ENCODE measurements around the gene IFT122.
A peak's percentile ranks its signal among the peaks of the same experiment; 100 is the strongest.

The IFT122 gene

GRCh38 chr3:129535075-129535474 lies 95.1 kb downstream of the IFT122 start:
- Histone ChIP-seq H3K9me3 (ENCODE audit: insufficient read depth, low read length) (peaks cover 22% of the 10 kb centered on the region), H3K4me1 (ENCODE audit: insufficient read depth, insufficient read length) (peaks cover 20% of the 10 kb centered on the region), H3K4me3 (ENCODE audit: insufficient read length, low read depth) (no peak overlapping the region), H3K27me3 (ENCODE audit: insufficient read depth, insufficient read length) (no peaks in the 10 kb centered on the region), H3K36me3 (ENCODE audit: insufficient read depth, insufficient read length, low read length) (no peaks in the 10 kb centered on the region), H3K9ac (ENCODE audit: insufficient read length, low read depth) (no peak overlapping the region)
- TF ChIP-seq ZNF274 (IDR thresholded peaks at IDR 0.05; ENCODE audit: low read depth, low read length) (no peak), YY1 (IDR thresholded peaks at IDR 0.05; ENCODE audit: insufficient read depth, insufficient read length) (no peak), SUZ12 (IDR thresholded peaks at IDR 0.05; ENCODE audit: extremely low read depth, insufficient read depth, insufficient read length) (no peak)
- no peak for DNase-seq (ENCODE audit: low read depth, low spot score)

DNA sequence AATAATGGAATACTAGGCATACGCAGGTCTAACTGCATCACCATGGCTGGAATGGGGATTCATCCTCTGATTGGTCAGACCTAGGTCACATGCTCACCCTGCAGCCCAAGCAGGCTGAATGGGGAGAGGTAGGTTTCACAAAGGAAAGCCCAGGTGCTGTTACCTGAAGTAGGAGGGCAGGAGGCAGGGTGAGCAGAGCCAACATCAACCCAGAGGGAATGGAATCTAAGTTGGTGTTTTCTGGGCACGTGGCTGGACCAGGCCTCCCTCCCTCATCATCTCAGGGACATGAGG lies 96.3 kb downstream of the IFT122 start:
- peaks cover 10% of the 10 kb centered on the region for H3K4me1 ChIP-seq (ENCODE audit: insufficient read depth, insufficient read length)
- no peaks in the 10 kb centered on the region for H3K27me3 ChIP-seq (ENCODE audit: insufficient read depth, insufficient read length)
- no peak overlapping the region for H3K4me3 ChIP-seq (ENCODE audit: insufficient read length, low read depth)
- H3K36me3 ChIP-seq (ENCODE audit: insufficient read depth, insufficient read length, low read length), result no peaks in the 10 kb centered on the region
- peaks cover 22% of the 10 kb centered on the region for H3K9me3 ChIP-seq (ENCODE audit: insufficient read depth, low read length)
- no peak overlapping the region for H3K9ac ChIP-seq (ENCODE audit: insufficient read length, low read depth)
- no peak for DNase-seq (ENCODE audit: low read depth, low spot score)
- TF ChIP-seq ZNF274 (IDR thresholded peaks at IDR 0.05; ENCODE audit: low read depth, low read length), result no peak
- no peak for TF ChIP-seq YY1 (IDR thresholded peaks at IDR 0.05; ENCODE audit: insufficient read depth, insufficient read length)
- no peak for TF ChIP-seq SUZ12 (IDR thresholded peaks at IDR 0.05; ENCODE audit: extremely low read depth, insufficient read depth, insufficient read length)

GRCh38 chr3:129536804-129537203 lies 96.8 kb downstream of the IFT122 start:
- TF ChIP-seq YY1 (IDR thresholded peaks at IDR 0.05; ENCODE audit: insufficient read depth, insufficient read length), result no peak
- Histone ChIP-seq H3K9ac (ENCODE audit: insufficient read length, low read depth) (no peak overlapping the region), H3K4me3 (ENCODE audit: insufficient read length, low read depth) (no peak overlapping the region), H3K4me1 (ENCODE audit: insufficient read depth, insufficient read length) (peaks cover 8% of the 10 kb centered on the region), H3K36me3 (ENCODE audit: insufficient read depth, insufficient read length, low read length) (no peaks in the 10 kb centered on the region), H3K27me3 (ENCODE audit: insufficient read depth, insufficient read length) (no peaks in the 10 kb centered on the region), H3K9me3 (ENCODE audit: insufficient read depth, low read length) (peaks cover 22% of the 10 kb centered on the region)
- DNase-seq (ENCODE audit: low read depth, low spot score), result no peak

DNA sequence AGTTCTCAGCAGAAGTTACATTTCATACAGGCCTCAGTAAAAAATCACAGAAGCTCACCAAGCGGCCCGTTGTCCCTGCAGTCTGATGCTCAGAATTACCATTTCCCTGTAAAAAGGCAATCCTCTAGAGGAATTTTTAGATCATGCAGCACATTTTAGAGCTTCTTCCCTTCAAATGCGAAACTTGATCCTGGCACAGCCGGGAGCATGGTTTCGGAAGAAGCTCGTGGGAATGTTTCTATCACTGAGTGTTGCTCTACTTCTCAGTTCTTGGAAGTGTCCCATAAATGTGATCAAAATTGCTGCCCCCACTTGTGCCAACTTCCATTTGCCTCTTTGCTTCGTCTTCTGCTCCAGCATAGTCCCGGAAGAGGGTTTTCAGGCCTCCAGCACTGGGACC lies 99.2 kb downstream of the IFT122 start:
- Histone ChIP-seq H3K4me1 (ENCODE audit: insufficient read depth, insufficient read length) (peaks cover 15% of the 10 kb centered on the region), H3K27me3 (ENCODE audit: insufficient read depth, insufficient read length) (no peaks in the 10 kb centered on the region), H3K4me3 (ENCODE audit: insufficient read length, low read depth) (no peak overlapping the region), H3K9me3 (ENCODE audit: insufficient read depth, low read length) (peaks cover 22% of the 10 kb centered on the region), H3K9ac (ENCODE audit: insufficient read length, low read depth) (peak overlapping the region; percentile 23), H3K36me3 (ENCODE audit: insufficient read depth, insufficient read length, low read length) (no peaks in the 10 kb centered on the region)
- no peak for TF ChIP-seq SUZ12 (IDR thresholded peaks at IDR 0.05; ENCODE audit: extremely low read depth, insufficient read depth, insufficient read length)
- TF ChIP-seq YY1 (IDR thresholded peaks at IDR 0.05; ENCODE audit: insufficient read depth, insufficient read length), result no peak
- no peak for TF ChIP-seq ZNF274 (IDR thresholded peaks at IDR 0.05; ENCODE audit: low read depth, low read length)
- DNase-seq (ENCODE audit: low read depth, low spot score), result no peak

DNA sequence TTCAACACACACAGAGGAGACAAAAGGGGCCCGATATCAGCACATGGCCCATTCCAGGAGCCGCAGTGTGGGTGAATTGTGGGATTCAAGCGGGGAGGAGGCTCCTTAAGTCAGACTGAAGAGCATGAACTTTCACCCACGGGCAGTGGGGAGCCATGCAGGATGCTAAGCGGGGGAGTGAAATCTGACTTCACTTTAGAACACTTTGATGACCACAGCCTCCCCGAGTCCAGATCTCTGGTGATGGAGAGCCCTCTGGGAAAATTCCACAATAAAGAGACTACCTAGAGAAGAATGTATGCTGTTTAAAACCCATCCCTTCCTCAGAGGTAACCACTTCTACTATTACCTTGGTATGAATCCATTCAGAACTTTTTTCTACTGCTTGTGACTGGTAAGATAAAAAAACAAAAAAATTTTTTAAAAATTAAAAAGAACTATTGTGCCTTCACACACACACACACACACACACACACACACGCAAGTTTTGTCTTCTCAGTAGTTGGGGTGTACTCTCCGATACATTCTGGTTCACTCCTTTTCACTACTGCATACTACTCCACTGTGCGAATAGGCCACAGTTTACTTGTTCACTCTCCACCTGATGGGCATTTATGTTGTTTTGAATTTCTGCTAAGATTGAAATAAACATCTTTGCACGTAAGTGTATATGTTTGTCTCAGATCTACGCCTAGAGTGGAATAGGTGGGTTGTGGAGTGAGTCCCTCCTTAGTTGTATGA lies 100.9 kb downstream of the IFT122 start:
- Histone ChIP-seq H3K36me3 (ENCODE audit: insufficient read depth, insufficient read length, low read length) (no peaks in the 10 kb centered on the region), H3K27me3 (ENCODE audit: insufficient read depth, insufficient read length) (no peaks in the 10 kb centered on the region), H3K4me3 (ENCODE audit: insufficient read length, low read depth) (no peak overlapping the region), H3K9ac (ENCODE audit: insufficient read length, low read depth) (no peak overlapping the region), H3K9me3 (ENCODE audit: insufficient read depth, low read length) (peaks cover 5% of the 10 kb centered on the region; the same call in 1 of the 2 replicates), H3K4me1 (ENCODE audit: insufficient read depth, insufficient read length) (peaks cover 12% of the 10 kb centered on the region)
- no peak for DNase-seq (ENCODE audit: low read depth, low spot score)
- no peak for TF ChIP-seq SUZ12 (IDR thresholded peaks at IDR 0.05; ENCODE audit: extremely low read depth, insufficient read depth, insufficient read length)
- no peak for TF ChIP-seq YY1 (IDR thresholded peaks at IDR 0.05; ENCODE audit: insufficient read depth, insufficient read length)
- no peak for TF ChIP-seq ZNF274 (IDR thresholded peaks at IDR 0.05; ENCODE audit: low read depth, low read length)

DNA sequence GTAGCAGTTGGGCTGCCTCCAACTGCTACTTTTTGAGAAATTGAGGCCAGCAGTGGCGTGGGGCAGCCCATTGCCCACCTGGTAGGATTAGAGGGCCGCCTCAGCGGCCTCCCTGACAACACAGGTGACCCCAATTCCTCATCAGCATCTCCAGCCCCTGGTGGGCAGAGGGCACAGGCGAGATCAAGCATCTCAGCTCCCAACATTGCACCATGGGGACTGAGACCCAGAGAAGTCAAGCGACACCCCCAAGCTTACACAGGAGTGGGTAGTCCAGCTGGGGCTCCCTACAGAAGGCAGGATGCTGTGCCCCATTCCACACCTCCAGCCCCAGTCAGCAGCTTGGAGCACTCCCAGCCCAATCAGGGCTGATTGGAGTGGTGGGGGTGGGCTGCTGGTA lies 102.7 kb downstream of the IFT122 start:
- H3K4me3 ChIP-seq (ENCODE audit: insufficient read length, low read depth), result no peak overlapping the region
- TF ChIP-seq ZNF274 (IDR thresholded peaks at IDR 0.05; ENCODE audit: low read depth, low read length) (no peak), SUZ12 (IDR thresholded peaks at IDR 0.05; ENCODE audit: extremely low read depth, insufficient read depth, insufficient read length) (no peak), YY1 (IDR thresholded peaks at IDR 0.05; ENCODE audit: insufficient read depth, insufficient read length) (no peak)
- no peaks in the 10 kb centered on the region for H3K9me3 ChIP-seq (ENCODE audit: insufficient read depth, low read length)
- no peak for DNase-seq (ENCODE audit: low read depth, low spot score)
- H3K9ac ChIP-seq (ENCODE audit: insufficient read length, low read depth), result peak overlapping the region; percentile 46
- H3K27me3 ChIP-seq (ENCODE audit: insufficient read depth, insufficient read length), result no peaks in the 10 kb centered on the region
- H3K4me1 ChIP-seq (ENCODE audit: insufficient read depth, insufficient read length), result peaks cover 10% of the 10 kb centered on the region
- no peaks in the 10 kb centered on the region for H3K36me3 ChIP-seq (ENCODE audit: insufficient read depth, insufficient read length, low read length)

- Histone ChIP-seq H3K4me3 (ENCODE audit: insufficient read length, low read depth) (no peak within 1 kb of the TSS), H3K9me3 (ENCODE audit: insufficient read depth, low read length) (no peaks in the 10 kb centered on the region), H3K27me3 (ENCODE audit: insufficient read depth, insufficient read length) (no peaks in the 10 kb centered on the region), H3K36me3 (ENCODE audit: insufficient read depth, insufficient read length, low read length) (no peaks in the 10 kb centered on the region), H3K4me1 (ENCODE audit: insufficient read depth, insufficient read length) (peaks cover 10% of the 10 kb centered on the region), H3K9ac (ENCODE audit: insufficient read length, low read depth) (peak within 1 kb of the TSS; percentile 46)
- no peak for TF ChIP-seq ZNF274 (IDR thresholded peaks at IDR 0.05; ENCODE audit: low read depth, low read length)
- no peak for TF ChIP-seq YY1 (IDR thresholded peaks at IDR 0.05; ENCODE audit: insufficient read depth, insufficient read length)
- no peak for TF ChIP-seq SUZ12 (IDR thresholded peaks at IDR 0.05; ENCODE audit: extremely low read depth, insufficient read depth, insufficient read length)
- no peak for DNase-seq (ENCODE audit: low read depth, low spot score)
Observed at GRCh38 chr3:129543156-129543790, 103.2 kb downstream of the IFT122 start, which contains the start of gene H1-8. H1-8 (plus strand) TSS chr3:129543175; CDS start chr3:129543219, 44 bp downstream.

Measured in NT2/D1 (cell line).